Sigmoid colon (tissue), 7 donors: ENCODE measurements around the gene OSCAR. TPM values are rescaled to one million over a fixed set of nuclear protein-coding genes. Genes with fewer than 3 reads are reported as not detected.

Source experiments
- DNase-seq: peaks from one replicate; pipeline ENCODE4 v3.0.0-alpha.2; 2019
- H3K27ac ChIP-seq, 4 donors: fragments of 200-600 bp; sonication (generic); one replicate each; pipeline ENCODE4 v1.5.1; 2016 to 2019; ENCODE audit warnings: mild to moderate bottlenecking in 1 of 4
- H3K27me3 ChIP-seq, 3 donors: fragments of 200-600 bp; sonication (generic); one replicate each; pipeline ENCODE4 v1.5.1; 2019; ENCODE audit warnings: mild to moderate bottlenecking in 1 of 3
- H3K36me3 ChIP-seq, 4 donors: fragments of 200-600 bp; sonication (generic); one replicate each; pipeline ENCODE4 v1.5.1; 2016 to 2019
- H3K4me1 ChIP-seq, 4 donors: fragments of 200-600 bp; sonication (generic); one replicate each; pipeline ENCODE4 v1.5.1; 2017 to 2019
- H3K4me3 ChIP-seq, 4 donors: fragments of 200-600 bp; sonication (generic); one replicate each; pipeline ENCODE4 v1.5.1; 2017 to 2019; ENCODE audit warnings: mild to moderate bottlenecking in 2 of 4, moderate library complexity in 1 of 4
- H3K9me3 ChIP-seq, 4 donors: fragments of 200-600 bp in 3 of 4; sonication (generic) in 3 of 4; one replicate each; pipeline versions ENCODE4 v1.5.1 to v1.6.1; 2013 to 2019
- CTCF ChIP-seq, 4 experiments: fragments of 450-650 bp in 3 of 4; fragments of 200-600 bp in 1 of 4; IDR thresholded peaks; one replicate each; pipeline ENCODE4 v1.5.1; 2016 to 2019; ENCODE audit warnings: antibody characterized with exemption in 4 of 4, mild to moderate bottlenecking in 3 of 4, moderate library complexity in 2 of 4
- EP300 ChIP-seq, 4 donors: sonication (generic); formaldehyde crosslinking; IDR thresholded peaks; one replicate each; pipeline ENCODE4 v1.6.1; 2017; ENCODE audit warnings: antibody characterized with exemption in 4 of 4
- POLR2A ChIP-seq, 2 donors: fragments of 450-650 bp; IDR thresholded peaks; one replicate each; pipeline ENCODE4 v1.6.1; 2016; ENCODE audit warnings: antibody characterized with exemption in 2 of 2, mild to moderate bottlenecking in 2 of 2, moderate library complexity in 2 of 2
- POLR2AphosphoS5 ChIP-seq, 4 donors: sonication (generic); formaldehyde crosslinking; IDR thresholded peaks; one replicate each; pipeline ENCODE4 v1.6.1; 2017; ENCODE audit warnings: antibody characterized with exemption in 4 of 4
- WGBS, 2 donors: extraction: QIAGEN DNeasy Blood & Tissue Kit; methylation state at CpG; one replicate each; pipeline ENCODE4 v1.1.7; 2013; 5-methylcytosine and 5-hydroxymethylcytosine counted together
- intact Hi-C: fragments of 100-400 bp; cut with DNase I; formaldehyde crosslinking; loops from one replicate; pipeline ENCODE4 v1.15.1; 2023
- polyA plus RNA-seq, 3 donors: library from polyadenylated mRNA; stranded (reverse); fragments of 200-250 nt; gene quantifications; one replicate each; pipeline ENCODE4 v1.2.3, GENCODE V29; 2013
- total RNA-seq, 4 donors: library from RNA; depleted of rRNA; stranded (reverse); fragments of >200 nt; gene quantifications; one replicate each; pipeline ENCODE4 v1.1.0, GENCODE V29; 2016
- donor health status: healthy with polysubstance abuse.
- donor health status: Bipolar disorder and iron deficiency.
- donor health status: healthy.

The OSCAR gene
- total and polyA plus RNA-seq, 7 donors: 0.93 to 4.2 (median 3.1) TPM; not detected in 3

DNA sequence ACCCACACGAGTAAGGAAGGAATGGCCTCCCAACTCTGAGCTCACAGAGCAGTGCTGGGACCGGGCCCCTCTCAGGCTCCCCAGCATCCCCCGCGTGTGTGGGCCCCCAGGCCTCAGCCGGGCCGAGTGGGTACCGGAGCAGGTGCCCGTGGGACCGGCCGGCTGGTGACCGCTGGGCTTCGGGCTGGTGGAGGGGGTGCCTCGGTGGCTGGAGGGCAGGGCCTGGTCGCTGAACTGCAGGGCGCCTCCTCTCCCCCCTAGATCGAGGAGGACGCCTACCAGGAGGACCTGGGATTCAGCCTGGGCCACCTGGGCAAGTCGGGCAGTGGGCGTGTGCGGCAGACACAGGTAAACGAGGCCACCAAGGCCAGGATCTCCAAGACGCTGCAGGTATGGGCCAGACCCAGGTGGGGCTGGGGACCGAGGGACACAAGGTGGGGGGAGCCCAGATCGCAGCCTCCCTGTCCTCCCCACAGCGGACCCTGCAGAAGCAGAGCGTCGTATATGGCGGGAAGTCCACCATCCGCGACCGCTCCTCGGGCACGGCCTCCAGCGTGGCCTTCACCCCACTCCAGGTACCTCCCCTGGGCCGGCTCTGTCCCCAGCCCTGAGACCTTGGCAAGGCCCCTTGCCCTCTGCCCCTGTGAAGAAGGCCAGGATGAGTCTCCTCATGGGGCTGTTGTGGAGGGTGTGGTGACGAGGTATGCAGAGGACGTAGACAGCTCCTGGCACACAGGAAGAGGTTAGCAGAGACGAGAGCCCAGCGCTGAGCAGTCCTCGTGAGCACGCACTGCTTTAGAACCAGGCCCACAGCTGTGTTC is 28.4 kb upstream of the OSCAR start:
- WGBS, 2 donors: 96 to 97% methylated on average over 41 of the region's 41 CpGs
- no peaks in the 10 kb centered on the region for H3K9me3 ChIP-seq
- no peak for TF ChIP-seq CTCF (IDR thresholded peaks at IDR 0.05)
- no peak for TF ChIP-seq POLR2A (IDR thresholded peaks at IDR 0.05)
- no peak for TF ChIP-seq POLR2AphosphoS5 (IDR thresholded peaks at IDR 0.05)
- no peak for TF ChIP-seq EP300 (IDR thresholded peaks at IDR 0.05)
- DNase-seq: no peak
- no peaks in the 10 kb centered on the region for H3K27me3 ChIP-seq
- H3K36me3 ChIP-seq: peaks cover 49 to 88% (median 57%) of the 10 kb centered on the region in 4 donors
- no peaks in the 10 kb centered on the region for H3K4me1 ChIP-seq
- intact Hi-C loops: no loop called here
- H3K27ac ChIP-seq: no peak overlapping the region
- no peak overlapping the region for H3K4me3 ChIP-seq

- Histone ChIP-seq H3K4me3 (no peak overlapping the region), H3K36me3 (peaks cover 49 to 94% (median 63%) of the 10 kb centered on the region in 4 donors), H3K27me3 (no peaks in the 10 kb centered on the region), H3K9me3 (no peaks in the 10 kb centered on the region), H3K27ac (no peak overlapping the region), H3K4me1 (no peaks in the 10 kb centered on the region)
- DNase-seq: no peak
- intact Hi-C loops: no loop called here
- TF ChIP-seq CTCF (IDR thresholded peaks at IDR 0.05): no peak
- no peak for TF ChIP-seq POLR2A (IDR thresholded peaks at IDR 0.05)
- TF ChIP-seq POLR2AphosphoS5 (IDR thresholded peaks at IDR 0.05): no peak
- no peak for TF ChIP-seq EP300 (IDR thresholded peaks at IDR 0.05)
- WGBS, 2 donors: 90 to 94% methylated on average over 20 of the region's 20 CpGs
Measured at GRCh38 chr19:54128441-54128725, 27.8 kb upstream of the OSCAR start.

DNA sequence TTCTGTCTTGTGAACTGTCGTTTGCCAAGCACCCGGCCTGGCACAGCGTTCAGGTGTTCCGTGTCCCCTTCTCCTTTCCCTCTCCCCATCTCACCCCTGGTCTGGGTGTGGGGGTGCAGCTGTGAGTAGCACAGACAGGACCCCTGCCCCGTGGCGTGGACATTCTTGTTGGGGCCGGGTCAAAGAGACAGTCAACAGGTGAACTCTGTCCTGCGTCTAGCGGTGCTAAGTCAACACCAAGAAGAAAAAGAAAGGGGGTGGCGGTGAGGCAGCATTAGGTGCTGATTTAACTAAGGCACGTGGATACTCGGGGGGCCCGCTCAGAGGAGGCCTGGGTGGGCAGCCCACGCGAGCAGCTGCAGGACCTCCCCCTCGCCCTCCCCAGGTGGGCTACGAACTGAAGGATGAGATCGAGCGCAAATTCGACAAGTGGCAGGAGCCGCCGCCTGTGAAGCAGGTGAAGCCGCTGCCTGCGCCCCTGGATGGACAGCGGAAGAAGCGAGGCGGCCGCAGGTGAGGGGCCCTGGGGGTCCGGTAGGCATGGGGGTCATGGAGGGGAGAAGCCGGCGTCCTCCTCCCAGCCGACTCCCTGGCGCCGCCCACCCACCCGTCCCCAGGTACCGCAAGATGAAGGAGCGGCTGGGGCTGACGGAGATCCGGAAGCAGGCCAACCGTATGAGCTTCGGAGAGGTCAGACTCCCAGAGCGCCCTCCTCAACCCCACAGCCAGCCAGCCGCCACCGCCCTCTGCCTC is 27.3 kb upstream of the OSCAR start:
- Histone ChIP-seq H3K4me1 (no peaks in the 10 kb centered on the region), H3K9me3 (no peaks in the 10 kb centered on the region), H3K27ac (no peak overlapping the region), H3K27me3 (no peaks in the 10 kb centered on the region), H3K36me3 (peaks cover 52 to 95% (median 68%) of the 10 kb centered on the region in 4 donors), H3K4me3 (no peak overlapping the region)
- TF ChIP-seq POLR2AphosphoS5 (IDR thresholded peaks at IDR 0.05): no peak
- no peak for TF ChIP-seq EP300 (IDR thresholded peaks at IDR 0.05)
- TF ChIP-seq CTCF (IDR thresholded peaks at IDR 0.05): no peak
- no peak for TF ChIP-seq POLR2A (IDR thresholded peaks at IDR 0.05)
- 93 to 94% methylated on average over 44 of the region's 44 CpGs for WGBS, 2 donors
- intact Hi-C loops: no loop called here
- no peak for DNase-seq

- Histone ChIP-seq H3K27me3 (no peaks in the 10 kb centered on the region), H3K27ac (no peak overlapping the region), H3K9me3 (no peaks in the 10 kb centered on the region), H3K4me1 (no peaks in the 10 kb centered on the region), H3K36me3 (peaks cover 67 to 94% (median 82%) of the 10 kb centered on the region in 4 donors), H3K4me3 (no peak overlapping the region)
- DNase-seq: no peak
- intact Hi-C loops: no loop called here
- 92 to 93% methylated on average over 9 of the region's 9 CpGs for WGBS, 2 donors
- TF ChIP-seq CTCF (IDR thresholded peaks at IDR 0.05) (no peak), POLR2AphosphoS5 (IDR thresholded peaks at IDR 0.05) (no peak)
Measured at GRCh38 chr19:54125713-54126112, 25.1 kb upstream of the OSCAR start.
